Measurements from ENCODE around the gene TAF9B. TPM values are rescaled to one million over a fixed set of nuclear protein-coding genes. Genes with fewer than 3 reads are reported as not detected.

Gene TAF9B
- total and polyA plus RNA-seq, 2 donors (not counting 3 experiments of a cell fraction or from before 2014, with no cell fraction given): 16.0 to 25.9 TPM

GRCh38 chrX:78105944-78106650, 33.4 kb downstream of the TAF9B start:
- intact Hi-C loops (cut with micrococcal nuclease) (loop anchor here (1.0 to 10.0 kb wide), 3 partner anchors 33 to 1021 kb away; partner anchors contain the start of genes MAGT1 and TAF9B), dilution Hi-C loops (cut with MboI; ENCODE audit: extremely low pct_ligation_motif_present, low sequenced_read_pairs) (no loop called here)
- H3K9me3 ChIP-seq (replicated peaks; ENCODE audit: control insufficient read depth, insufficient read depth, low read length): no peaks in the 10 kb centered on the region
- H4K20me1 ChIP-seq (replicated peaks; ENCODE audit: control insufficient read depth, extremely low read depth, insufficient read depth, low read length): peaks cover 13% of the 10 kb centered on the region
- H3K4me1 ChIP-seq (ENCODE audit: control insufficient read depth, extremely low read depth, insufficient read depth, low read length): peaks cover 33% of the 10 kb centered on the region
- CTCF ChIA-PET: interaction anchor here (1.0 to 1.2 kb wide), 2 partner anchors 14 to 227 kb away, joined by 3 read pairs; no protein-coding TSS in a partner anchor
- peak overlapping the region; percentile 92 for H3K4me2 ChIP-seq (ENCODE audit: insufficient read depth, low read length)
- peak overlapping the region; percentile 33 to 96 (median 71) for H3K4me3 ChIP-seq (replicated peaks in 1 of 3; ENCODE audit: insufficient read depth in 1 of 3, low read depth in 1 of 3, low read length in 3 of 3)
- FAIRE-seq (no peak), DNase-seq (ENCODE audit: low read depth, low spot score) (peak; percentile 1)
- no TSS peak for BruUV-seq (replicated peaks)
- H3K27me3 ChIP-seq (ENCODE audit: control insufficient read depth in 2 of 2, insufficient read depth in 2 of 2, low read length in 2 of 2): no peaks in the 10 kb centered on the region
- H3K27ac ChIP-seq (ENCODE audit: insufficient read depth, low read depth, low read length): peak overlapping the region; percentile 94
- POLR2A ChIA-PET: no interaction called here
- no peaks in the 10 kb centered on the region for H3K36me3 ChIP-seq (ENCODE audit: control insufficient read depth in 2 of 2, extremely low read depth in 1 of 2, insufficient read depth in 2 of 2, low read length in 2 of 2)
- H3K9ac ChIP-seq (replicated peaks; ENCODE audit: extremely low read depth, insufficient read depth, low read length): peak overlapping the region; percentile 42
- no peak for TF ChIP-seq GATA2 (IDR thresholded peaks at IDR 0.05; ENCODE audit: insufficient read depth, insufficient read length, low read depth, low read length)
- TF ChIP-seq JUN (IDR thresholded peaks at IDR 0.05; ENCODE audit: borderline replicate concordance, insufficient read depth, insufficient read length, low read depth): no peak
- TF ChIP-seq EZH2 (IDR thresholded peaks at IDR 0.05; ENCODE audit: borderline replicate concordance, low read depth, low read length, severe bottlenecking): no peak
- no peak overlapping the region for H2AFZ ChIP-seq (ENCODE audit: low read depth, low read length)
- H3K79me2 ChIP-seq (ENCODE audit: control insufficient read depth, insufficient read depth, low read length): peaks cover 67% of the 10 kb centered on the region
- no peaks in the 10 kb centered on the region for H3K9me1 ChIP-seq (replicated peaks; ENCODE audit: control insufficient read depth, extremely low read depth, insufficient read depth, low read length)

- Histone ChIP-seq H3K4me3 (replicated peaks in 1 of 3; ENCODE audit: insufficient read depth in 1 of 3, low read depth in 1 of 3, low read length in 3 of 3) (peak overlapping the region; percentile 33 to 96 (median 71)), H3K27me3 (ENCODE audit: control insufficient read depth in 2 of 2, insufficient read depth in 2 of 2, low read length in 2 of 2) (peaks cover 1 to 2% of the 10 kb centered on the region in 2 experiments), H3K4me2 (ENCODE audit: insufficient read depth, low read length) (peak overlapping the region; percentile 92), H3K4me1 (ENCODE audit: control insufficient read depth, extremely low read depth, insufficient read depth, low read length) (peaks cover 33% of the 10 kb centered on the region), H4K20me1 (replicated peaks; ENCODE audit: control insufficient read depth, extremely low read depth, insufficient read depth, low read length) (peaks cover 13% of the 10 kb centered on the region), H3K36me3 (ENCODE audit: control insufficient read depth in 2 of 2, extremely low read depth in 1 of 2, insufficient read depth in 2 of 2, low read length in 2 of 2) (no peaks in the 10 kb centered on the region), H3K9me1 (replicated peaks; ENCODE audit: control insufficient read depth, extremely low read depth, insufficient read depth, low read length) (no peaks in the 10 kb centered on the region), H3K27ac (ENCODE audit: insufficient read depth, low read depth, low read length) (peak overlapping the region; percentile 94), H3K9me3 (replicated peaks; ENCODE audit: control insufficient read depth, insufficient read depth, low read length) (no peaks in the 10 kb centered on the region), H2AFZ (ENCODE audit: low read depth, low read length) (no peak overlapping the region), H3K9ac (replicated peaks; ENCODE audit: extremely low read depth, insufficient read depth, low read length) (peak overlapping the region; percentile 99), H3K79me2 (ENCODE audit: control insufficient read depth, insufficient read depth, low read length) (peaks cover 55% of the 10 kb centered on the region)
- ChIA-PET POLR2A (interaction anchor here (0.7 kb wide), 1 partner anchor 40 kb away, joined by 3 read pairs; no protein-coding TSS in a partner anchor), CTCF (no interaction called here)
- dilution Hi-C loops (cut with MboI; ENCODE audit: extremely low pct_ligation_motif_present, low sequenced_read_pairs) (no loop called here), intact Hi-C loops (cut with micrococcal nuclease) (loop anchor here (1.0 to 10.0 kb wide), 3 partner anchors 34 to 1020 kb away; partner anchors contain the start of genes COX7B and TAF9B)
- peak; percentile 34 for DNase-seq (ENCODE audit: low read depth, low spot score)
- TF ChIP-seq POLR2AphosphoS5 (IDR thresholded peaks at IDR 0.05; ENCODE audit: insufficient read depth, low read depth, low read length): no peak
- no peak for TF ChIP-seq EZH2 (IDR thresholded peaks at IDR 0.05; ENCODE audit: borderline replicate concordance, low read depth, low read length, severe bottlenecking)
- no peak for TF ChIP-seq JUN (IDR thresholded peaks at IDR 0.05; ENCODE audit: borderline replicate concordance, insufficient read depth, insufficient read length, low read depth)
- TF ChIP-seq FOS (IDR thresholded peaks at IDR 0.05; ENCODE audit: borderline replicate concordance, insufficient read depth, low read length): no peak
- TF ChIP-seq MYC (IDR thresholded peaks at IDR 0.05; ENCODE audit: low read depth, low read length): no peak
- TF ChIP-seq POLR2A (IDR thresholded peaks at IDR 0.05; ENCODE audit: low read depth, low read length): no peak
- no peak for TF ChIP-seq GATA2 (IDR thresholded peaks at IDR 0.05; ENCODE audit: insufficient read depth, insufficient read length, low read depth, low read length)
- TF ChIP-seq MAX (IDR thresholded peaks at IDR 0.05; ENCODE audit: insufficient read depth, insufficient read length): no peak
- no peak for TF ChIP-seq CTCF (IDR thresholded peaks at IDR 0.05; ENCODE audit: extremely low read depth in 1 of 2, insufficient read depth in 1 of 2, low read depth in 1 of 2, low read length in 2 of 2)
- peak; percentile 63 for FAIRE-seq
- BruUV-seq (replicated peaks): TSS peak; percentile 73
Measured at GRCh38 chrX:78104447-78105176, 34.8 kb downstream of the TAF9B start.

Data from endothelial cell of umbilical vein (primary cell).